Measurements from ENCODE around the gene OPHN1. TPM values are rescaled to one million over a fixed set of nuclear protein-coding genes. Genes with fewer than 3 reads are reported as not detected.

OPHN1 gene
- total RNA-seq, 1 donor from 2014 or later = 5.6 TPM

- DNase-seq (ENCODE audit: low spot score in 2 of 2) = no peak
- Histone ChIP-seq H3K27me3 (no peaks in the 10 kb centered on the region), H3K27ac (no peak overlapping the region), H3K4me1 (no peaks in the 10 kb centered on the region), H3K4me3 (no peak overlapping the region), H3K9me3 (no peaks in the 10 kb centered on the region), H3K36me3 (no peaks in the 10 kb centered on the region)
- no peak for TF ChIP-seq CTCF (IDR thresholded peaks at IDR 0.05)
- intact Hi-C loops (cut with DNase I) = no loop called here
Measured at GRCh38 chrX:68133181-68133580, 300.1 kb downstream of the OPHN1 start.

- Histone ChIP-seq H3K27me3 (no peaks in the 10 kb centered on the region), H3K4me3 (no peak overlapping the region), H3K27ac (no peak overlapping the region), H3K4me1 (no peaks in the 10 kb centered on the region), H3K9me3 (no peaks in the 10 kb centered on the region), H3K36me3 (no peaks in the 10 kb centered on the region)
- no peak for TF ChIP-seq CTCF (IDR thresholded peaks at IDR 0.05)
- no peak for DNase-seq (ENCODE audit: low spot score in 2 of 2)
- intact Hi-C loops (cut with DNase I) = no loop called here
Measured at GRCh38 chrX:68132749-68133148, 300.5 kb downstream of the OPHN1 start.

GRCh38 chrX:68121835-68122234 lies 311.5 kb downstream of the OPHN1 start:
- no peaks in the 10 kb centered on the region for H3K9me3 ChIP-seq
- no peaks in the 10 kb centered on the region for H3K4me1 ChIP-seq
- H3K27ac ChIP-seq = no peak overlapping the region
- no peak for DNase-seq (ENCODE audit: low spot score in 2 of 2)
- no peak for TF ChIP-seq CTCF (IDR thresholded peaks at IDR 0.05)
- H3K4me3 ChIP-seq = no peak overlapping the region
- intact Hi-C loops (cut with DNase I) = no loop called here
- H3K36me3 ChIP-seq = no peaks in the 10 kb centered on the region
- H3K27me3 ChIP-seq = no peaks in the 10 kb centered on the region

- no peak overlapping the region for H3K4me3 ChIP-seq
- H3K9me3 ChIP-seq = no peaks in the 10 kb centered on the region
- no peaks in the 10 kb centered on the region for H3K4me1 ChIP-seq
- no peak for TF ChIP-seq CTCF (IDR thresholded peaks at IDR 0.05)
- H3K27ac ChIP-seq = no peak overlapping the region
- intact Hi-C loops (cut with DNase I) = no loop called here
- H3K27me3 ChIP-seq = no peaks in the 10 kb centered on the region
- DNase-seq (ENCODE audit: low spot score in 2 of 2) = no peak
- no peaks in the 10 kb centered on the region for H3K36me3 ChIP-seq
Measured at GRCh38 chrX:68121371-68121770, 311.9 kb downstream of the OPHN1 start.

GRCh38 chrX:68115371-68115770 lies 317.9 kb downstream of the OPHN1 start:
- H3K9me3 ChIP-seq = no peaks in the 10 kb centered on the region
- no peak overlapping the region for H3K4me3 ChIP-seq
- H3K36me3 ChIP-seq = no peaks in the 10 kb centered on the region
- intact Hi-C loops (cut with DNase I) = no loop called here
- no peak for TF ChIP-seq CTCF (IDR thresholded peaks at IDR 0.05)
- DNase-seq (ENCODE audit: low spot score in 2 of 2) = no peak
- H3K4me1 ChIP-seq = no peaks in the 10 kb centered on the region
- H3K27me3 ChIP-seq = no peaks in the 10 kb centered on the region
- no peak overlapping the region for H3K27ac ChIP-seq

GRCh38 chrX:68114573-68115129 lies 318.6 kb downstream of the OPHN1 start:
- no peaks in the 10 kb centered on the region for H3K9me3 ChIP-seq
- H3K4me3 ChIP-seq = no peak overlapping the region
- H3K4me1 ChIP-seq = no peaks in the 10 kb centered on the region
- no peak overlapping the region for H3K27ac ChIP-seq
- no peak for TF ChIP-seq CTCF (IDR thresholded peaks at IDR 0.05)
- no peaks in the 10 kb centered on the region for H3K36me3 ChIP-seq
- no peaks in the 10 kb centered on the region for H3K27me3 ChIP-seq
- intact Hi-C loops (cut with DNase I) = no loop called here
- no peak for DNase-seq (ENCODE audit: low spot score in 2 of 2)
